ENCODE data around the gene LSM2.
"Not testable (repeated sequence)": the region's sequence is repeated elsewhere in the genome, so short reads cannot be mapped to it uniquely, and the experiment has no call there.

LSM2 gene

GRCh38 chr6:31829633-31830283, 23.0 kb upstream of the LSM2 start:
- H3K27ac ChIP-seq: peak overlapping the region in 18 of 21 experiments; percentile 18 to 89 (median 63)

DNA sequence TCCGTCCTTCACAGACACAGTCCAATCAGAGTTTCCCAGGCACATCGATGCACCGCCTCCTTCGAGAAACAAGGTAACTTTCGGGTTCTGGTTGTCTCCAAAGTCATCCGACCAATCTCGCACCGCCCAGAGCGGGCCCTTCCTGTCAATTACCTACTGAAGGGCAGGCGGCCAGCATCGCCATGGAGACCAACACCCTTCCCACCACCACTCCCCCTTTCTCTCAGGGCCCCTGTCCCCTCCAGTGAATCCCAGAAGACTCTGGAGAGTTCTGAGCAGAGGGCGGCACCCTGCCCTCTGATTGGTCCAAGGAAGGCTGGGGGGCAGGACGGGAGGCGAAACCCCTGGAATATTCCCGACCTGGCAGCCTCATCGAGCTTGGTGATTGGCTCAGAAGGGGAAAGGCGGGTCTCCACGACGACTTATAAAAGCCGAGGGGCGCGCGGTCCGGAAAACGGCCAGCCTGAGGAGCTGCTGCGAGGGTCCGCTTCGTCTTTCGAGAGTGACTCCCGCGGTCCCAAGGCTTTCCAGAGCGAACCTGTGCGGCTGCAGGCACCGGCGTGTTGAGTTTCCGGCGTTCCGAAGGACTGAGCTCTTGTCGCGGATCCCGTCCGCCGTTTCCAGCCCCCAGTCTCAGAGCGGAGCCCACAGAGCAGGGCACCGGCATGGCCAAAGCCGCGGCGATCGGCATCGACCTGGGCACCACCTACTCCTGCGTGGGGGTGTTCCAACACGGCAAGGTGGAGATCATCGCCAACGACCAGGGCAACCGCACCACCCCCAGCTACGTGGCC, 20.7 kb upstream of the LSM2 start, which contains the start of gene HSPA1B:
TSS of gene HSPA1B (plus strand) at position 453 of the 794 bp plus-strand sequence. CDS start at position 666, 213 bp downstream.
- H3K4me3 ChIP-seq: peak within 1 kb of the TSS; percentile 34 to 65 (median 51)

More at GRCh38 chr6:31829633-31830283, 23.0 kb upstream of the LSM2 start:
- peak overlapping the region; percentile 37 to 74 (median 57) for H3K4me3 ChIP-seq

GRCh38 chr6:31826793-31827285, 20.1 kb upstream of the LSM2 start:
- Histone ChIP-seq H3K27ac (peak overlapping the region; percentile 53 to 98 (median 92)), H3K4me3 (peak overlapping the region; percentile 34 to 65 (median 51))

More for the DNA sequence above, 20.7 kb upstream of the LSM2 start, which contains the start of gene HSPA1B:
- peak within 1 kb of the TSS; percentile 53 to 98 (median 92) for H3K27ac ChIP-seq

- no peak overlapping the region for H3K4me3 ChIP-seq
- H3K27ac ChIP-seq: peak overlapping the region in 20 of 21 experiments; percentile 80 to 98 (median 92)
Observed at GRCh38 chr6:31825553-31825952, 18.8 kb upstream of the LSM2 start.

DNA sequence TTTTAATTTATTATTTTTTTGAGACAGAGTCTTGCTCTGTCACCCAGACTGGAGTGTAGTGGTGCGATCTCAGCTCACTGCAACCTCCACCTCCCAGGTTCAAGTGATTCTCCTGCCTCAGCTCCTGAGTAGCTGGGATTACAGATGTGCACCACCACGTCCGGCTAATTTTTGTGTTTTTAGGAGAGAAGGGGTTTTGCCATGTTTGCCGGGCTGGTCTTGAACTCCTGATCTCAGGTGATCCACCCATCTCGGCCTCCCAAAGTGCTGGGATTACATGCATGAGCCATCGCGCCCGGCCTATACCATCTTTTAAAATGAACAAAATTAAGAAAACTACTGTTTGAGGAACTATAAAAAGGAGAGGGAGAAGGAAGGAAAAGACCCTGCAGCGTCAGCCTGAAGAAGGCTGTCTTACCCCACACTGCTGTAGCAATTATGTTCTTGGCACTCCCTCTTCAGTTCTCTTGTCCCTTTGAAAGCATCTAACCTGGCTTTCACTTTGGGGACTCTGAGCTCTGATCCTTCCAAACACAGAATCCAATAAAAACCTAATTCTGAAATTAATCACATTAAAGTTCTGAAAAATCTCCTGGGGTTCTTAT, 16.9 kb upstream of the LSM2 start:
- not testable (repeated sequence) for H3K4me3 ChIP-seq
- peak overlapping the region in 19 of 21 experiments; percentile 9 to 98 (median 93) for H3K27ac ChIP-seq

GRCh38 chr6:31822036-31822821, 15.5 kb upstream of the LSM2 start:
- Histone ChIP-seq H3K27ac (peak overlapping the region; percentile 42 to 98 (median 92)), H3K4me3 (peak overlapping the region; percentile 35 to 56 (median 45))

DNA sequence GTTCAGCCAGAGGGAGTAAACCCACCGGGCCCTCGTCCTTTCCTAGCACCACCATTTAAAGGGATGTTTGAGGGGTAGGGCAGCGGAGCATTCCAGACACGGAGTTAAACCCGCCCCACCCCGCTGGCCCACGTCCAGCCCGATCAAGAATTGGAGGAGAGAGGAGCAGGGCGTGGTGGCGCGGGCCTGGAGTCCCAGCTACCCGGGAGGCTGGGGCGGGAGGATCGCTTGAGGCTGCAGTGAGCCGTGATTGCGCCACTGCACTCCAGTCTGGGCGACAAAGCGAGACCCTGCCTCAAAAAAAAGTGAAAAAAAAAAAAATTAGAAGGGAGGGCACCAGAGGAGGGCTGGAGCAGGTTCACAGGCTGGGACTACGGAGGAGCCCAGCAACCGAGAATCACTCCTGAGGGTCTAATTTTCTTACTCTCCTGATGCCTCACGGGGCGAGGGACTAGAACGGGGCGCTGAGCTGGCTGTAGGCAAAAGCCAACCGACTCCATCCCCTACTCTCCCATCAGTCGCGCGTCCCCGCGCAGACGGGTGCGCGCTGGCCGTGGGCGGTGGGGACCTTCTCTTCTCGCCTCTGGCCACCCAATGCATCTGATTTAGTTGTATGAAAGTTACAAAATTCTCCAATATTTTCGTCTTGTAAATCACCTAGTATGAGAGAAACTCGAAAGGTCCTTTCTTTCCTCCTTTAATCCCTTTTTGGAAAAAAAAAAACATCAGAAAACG, 14.7 kb upstream of the LSM2 start:
- Histone ChIP-seq H3K27ac (peak overlapping the region; percentile 39 to 98 (median 92)), H3K4me3 (peak overlapping the region; percentile 35 to 56 (median 45))

GRCh38 chr6:31820399-31820798, 13.6 kb upstream of the LSM2 start:
- peak overlapping the region in 4 of 21 experiments; percentile 10 to 97 (median 44) for H3K27ac ChIP-seq
- H3K4me3 ChIP-seq: not testable (repeated sequence)

DNA sequence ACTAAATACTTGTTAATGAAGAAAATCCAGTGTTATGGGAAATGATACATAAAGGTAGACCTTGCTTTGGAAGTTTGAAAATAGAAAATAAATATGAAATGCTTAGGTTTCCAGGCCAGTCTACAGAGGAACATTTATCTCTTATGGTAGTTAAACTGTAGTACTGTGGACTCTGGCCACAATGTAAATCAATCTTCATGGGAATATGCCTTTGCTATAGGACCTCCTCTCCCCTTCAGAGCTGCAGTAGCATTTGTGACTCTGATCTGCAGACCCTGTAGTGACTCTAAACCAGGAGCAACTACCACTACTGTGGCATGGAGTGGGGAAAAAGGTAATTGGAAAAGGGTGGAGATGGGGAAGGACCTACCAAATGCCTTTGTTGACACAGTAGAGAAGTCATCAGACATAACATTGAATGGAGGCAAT, 13.1 kb upstream of the LSM2 start:
- Histone ChIP-seq H3K4me3 (no peak overlapping the region), H3K27ac (peak overlapping the region in 8 of 21 experiments; percentile 1 to 97 (median 34))

DNA sequence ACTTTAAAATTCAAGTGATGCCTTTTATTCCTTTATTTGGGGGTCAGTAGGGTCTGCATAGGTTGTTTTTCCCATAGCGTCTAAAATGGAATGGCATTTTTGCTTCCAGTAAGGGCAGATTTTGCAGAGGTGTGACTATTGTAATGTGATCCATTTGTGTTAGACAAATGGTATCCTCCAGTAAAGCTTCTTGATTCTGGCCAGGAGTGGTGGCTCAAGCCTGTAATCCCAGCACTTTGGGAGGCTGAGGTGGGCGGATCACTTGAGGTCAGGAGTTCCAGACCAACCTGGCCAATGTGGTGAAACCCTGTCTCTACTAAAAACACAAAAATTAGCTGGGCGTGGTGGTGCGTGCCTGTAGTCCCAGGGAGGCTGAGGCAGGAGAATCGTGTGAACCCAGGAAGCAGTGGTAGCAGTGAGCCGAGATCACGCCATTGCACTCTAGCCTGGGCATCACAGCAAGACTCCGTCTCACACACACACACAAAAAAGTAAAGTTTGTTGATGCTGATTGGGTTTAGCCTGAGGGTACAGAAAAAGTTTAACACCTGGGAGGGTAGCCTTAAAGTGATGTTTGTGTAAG, 11.3 kb upstream of the LSM2 start:
- peak overlapping the region; percentile 21 to 45 (median 38) for H3K4me3 ChIP-seq

GRCh38 chr6:31817133-31817928, 10.6 kb upstream of the LSM2 start:
- Histone ChIP-seq H3K4me3 (peak overlapping the region; percentile 21 to 45 (median 38)), H3K27ac (peak overlapping the region in 20 of 21 experiments; percentile 11 to 89 (median 70))

More for the DNA sequence above, 11.3 kb upstream of the LSM2 start:
- H3K27ac ChIP-seq: peak overlapping the region in 20 of 21 experiments; percentile 11 to 89 (median 70)

GRCh38 chr6:31815025-31815838, 8.5 kb upstream of the LSM2 start, which contains the start of the genes HSPA1A and HSPA1L:
Gene HSPA1A (plus strand): TSS chr6:31815543. CDS start chr6:31815757, 214 bp downstream.
Gene HSPA1L (minus strand): TSS chr6:31815283. CDS start chr6:31811972, 3,311 bp downstream.
- H3K4me3 ChIP-seq: peak within 1 kb of the TSS; percentile 43 to 59 (median 52)
- H3K27ac ChIP-seq: peak within 1 kb of the TSS; percentile 48 to 96 (median 94)

DNA sequence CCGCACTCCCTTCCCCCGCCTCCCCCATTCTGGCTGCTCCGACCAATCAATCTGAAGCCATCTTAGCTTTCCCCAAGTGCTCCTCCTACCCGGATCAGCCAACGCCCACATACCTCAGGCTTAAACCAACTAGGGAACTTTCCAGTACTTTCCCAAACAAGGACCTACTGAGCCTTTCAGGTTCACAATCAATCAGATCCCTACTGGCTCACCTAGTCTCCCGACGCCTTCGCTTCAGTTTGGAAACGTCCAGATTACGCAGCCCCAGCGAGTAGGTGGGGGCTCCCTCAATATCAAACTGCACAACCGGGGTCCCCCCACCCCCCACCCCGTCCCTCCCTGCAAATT, 7.9 kb upstream of the LSM2 start:
- Histone ChIP-seq H3K27ac (peak overlapping the region; percentile 48 to 96 (median 94)), H3K4me3 (peak overlapping the region; percentile 43 to 59 (median 52))

DNA sequence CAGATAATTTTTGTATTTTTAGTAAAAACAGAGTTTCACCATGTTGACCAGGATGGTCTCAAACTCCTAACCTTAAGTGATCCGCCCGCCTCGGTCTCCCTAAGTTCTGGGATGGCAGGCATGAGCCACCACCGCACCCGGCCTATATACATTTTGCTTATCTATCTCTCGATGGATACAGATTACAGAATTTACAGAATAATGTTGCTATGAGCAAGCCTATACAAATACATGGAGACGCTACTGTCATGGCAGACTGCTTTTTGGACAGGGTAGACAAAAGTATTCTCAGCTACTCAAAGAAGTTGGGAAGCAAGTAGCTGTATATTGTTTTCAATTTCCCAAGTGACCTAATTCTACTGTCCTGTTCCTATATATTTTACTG, 6.7 kb upstream of the LSM2 start:
- no peak overlapping the region for H3K4me3 ChIP-seq

DNA sequence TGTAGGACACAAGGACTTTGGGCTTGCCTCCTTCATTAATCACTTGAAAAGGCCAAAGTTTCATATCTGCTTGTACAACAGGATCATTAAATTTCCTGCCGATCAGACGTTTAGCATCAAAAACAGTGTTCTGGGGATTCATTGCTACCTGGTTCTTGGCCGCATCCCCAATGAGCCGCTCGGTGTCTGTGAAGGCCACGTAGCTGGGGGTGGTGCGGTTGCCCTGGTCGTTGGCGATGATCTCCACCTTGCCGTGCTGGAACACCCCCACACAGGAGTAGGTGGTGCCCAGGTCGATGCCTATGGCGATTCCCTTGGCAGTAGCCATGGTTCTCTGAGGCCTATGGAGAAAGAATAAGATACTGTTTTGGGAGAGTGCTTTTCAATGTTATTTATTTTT, 4.9 kb upstream of the LSM2 start:
- H3K4me3 ChIP-seq: no peak overlapping the region
- H3K27ac ChIP-seq: no peak overlapping the region

More for the DNA sequence above, 6.7 kb upstream of the LSM2 start:
- H3K27ac ChIP-seq: peak overlapping the region in 20 of 21 experiments; percentile 62 to 96 (median 94)

DNA sequence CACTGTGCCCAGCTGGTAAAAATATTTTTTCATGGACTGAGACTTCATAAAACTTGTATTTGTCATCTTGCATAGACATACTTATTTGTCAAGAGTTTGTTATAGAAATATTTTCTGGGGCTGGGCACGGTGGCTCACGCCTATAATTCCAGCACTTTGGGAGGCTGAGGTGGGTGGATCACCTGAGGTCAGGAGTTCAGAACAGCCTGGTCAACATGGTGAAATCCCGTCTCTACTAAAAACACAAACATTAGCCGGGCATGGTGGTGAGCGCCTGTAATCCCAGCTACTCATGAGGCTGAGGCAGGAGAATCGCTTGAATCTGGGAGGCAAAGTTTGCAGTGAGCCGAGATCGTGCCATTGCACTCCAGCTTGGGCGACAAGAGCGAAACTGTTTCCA, 1.8 kb upstream of the LSM2 start:
- H3K27ac ChIP-seq, H3K4me3 ChIP-seq: not testable (repeated sequence)

Data from skin epidermis (tissue), 12 donors.